Aorta (tissue), 5 donors: Measurements from ENCODE around the gene PTPRR. TPM values are rescaled to one million over a fixed set of nuclear protein-coding genes. Genes with fewer than 3 reads are reported as not detected.
A peak's percentile ranks its signal among the peaks of the same experiment; 100 is the strongest.

Experiments used
- ATAC-seq: fragments of 200-7000 bp; cut with Tn5 transposase; one replicate; pipeline ENCODE4 v1.9.1; 2022; ENCODE audit warnings: moderate library complexity; ENCODE audit not compliant: low FRiP score
- DNase-seq, 2 donors: peaks; one replicate each; pipeline ENCODE4 v3.0.0-alpha.2; 2020
- H3K27ac ChIP-seq, 2 donors: one replicate each; pipeline ENCODE4 v1.5.1; 2013; ENCODE audit warnings: low read length in 2 of 2, mild to moderate bottlenecking in 2 of 2, moderate library complexity in 2 of 2, control low read depth in 1 of 2, inconsistent platforms in 1 of 2, low read depth in 1 of 2
- H3K27me3 ChIP-seq, 2 donors: one replicate each; pipeline ENCODE4 v1.6.1; 2013; ENCODE audit warnings: control low read depth in 1 of 2, low read length in 1 of 2, mild to moderate bottlenecking in 1 of 2, moderate library complexity in 1 of 2; ENCODE audit not compliant: insufficient read depth in 2 of 2, control insufficient read depth in 1 of 2
- H3K36me3 ChIP-seq, 2 donors: one replicate each; pipeline ENCODE4 v1.6.1; 2013; ENCODE audit warnings: control low read depth in 1 of 2, low read length in 1 of 2, mild to moderate bottlenecking in 1 of 2; ENCODE audit not compliant: insufficient read depth in 2 of 2, control insufficient read depth in 1 of 2
- H3K4me1 ChIP-seq, 2 donors: one replicate each; pipeline ENCODE4 v1.6.1; 2013; ENCODE audit warnings: low read length in 2 of 2, control low read depth in 1 of 2, mild to moderate bottlenecking in 1 of 2, moderate library complexity in 1 of 2; ENCODE audit not compliant: insufficient read depth in 2 of 2, control insufficient read depth in 1 of 2
- H3K4me3 ChIP-seq, 2 donors: one replicate each; pipeline ENCODE4 v1.5.1; 2013; ENCODE audit warnings: low read length in 2 of 2, control low read depth in 1 of 2, mild to moderate bottlenecking in 1 of 2
- H3K9me3 ChIP-seq: one replicate; pipeline ENCODE4 v1.6.1; 2013; ENCODE audit warnings: mild to moderate bottlenecking, low read length; ENCODE audit not compliant: control insufficient read depth
- WGBS, 2 donors: extraction: QIAGEN DNeasy Blood & Tissue Kit; methylation state at CpG; one replicate each; pipeline ENCODE4 v1.1.7; 2013; 5-methylcytosine and 5-hydroxymethylcytosine counted together
- intact Hi-C, 2 donors: fragments of 100-400 bp; cut with DNase I; formaldehyde crosslinking; loops; one replicate each; pipeline versions ENCODE4 v1.14.2 to v1.15.0; 2022
- polyA plus RNA-seq, 2 donors: library from polyadenylated mRNA; stranded (reverse); fragments of 200-250 nt; gene quantifications; one replicate each; pipeline ENCODE4 v1.2.3, GENCODE V29; 2013
- total RNA-seq, 2 donors: library from RNA; stranded (reverse); fragmentation: NEBNext Ultra II Directional; extraction: Animal tissue kit (Norgen Biotek cat#: 25700); gene quantifications; one replicate each; pipeline ENCODE4 v1.2.1, GENCODE V29; 2021
- donor health status: healthy with polysubstance abuse.
- donor health status: Bipolar disorder and iron deficiency.
- donor health status: DM: no; HTN: no; CAD: no.
- donor health status: DM: no; HTN: no; CAD: no.
- donor health status: DM: yes; HTN: yes; CAD: no.

PTPRR gene
- total and polyA plus RNA-seq, 4 donors = 0.23 to 1.8 (median 0.47) TPM

GRCh38 chr12:70762000-70762399, 158.5 kb downstream of the PTPRR start:
- DNase-seq (no peak), ATAC-seq (no peak)
- Histone ChIP-seq H3K4me1 (no peaks in the 10 kb centered on the region), H3K9me3 (no peaks in the 10 kb centered on the region), H3K4me3 (no peak overlapping the region), H3K36me3 (no peaks in the 10 kb centered on the region), H3K27ac (no peak overlapping the region), H3K27me3 (no peaks in the 10 kb centered on the region)
- 66 to 77% methylated on average over 2 of the region's 2 CpGs for WGBS, 2 donors
- intact Hi-C loops = no loop called here

- Histone ChIP-seq H3K27ac (no peak overlapping the region), H3K4me1 (no peaks in the 10 kb centered on the region), H3K36me3 (no peaks in the 10 kb centered on the region), H3K9me3 (no peaks in the 10 kb centered on the region), H3K4me3 (no peak overlapping the region), H3K27me3 (no peaks in the 10 kb centered on the region)
- 92 to 95% methylated on average over 12 of the region's 12 CpGs for WGBS, 2 donors
- ATAC-seq = no peak
- no peak for DNase-seq
- intact Hi-C loops = no loop called here
Measured at GRCh38 chr12:70759161-70759918, 161.2 kb downstream of the PTPRR start.

GRCh38 chr12:70758494-70758845, 162.1 kb downstream of the PTPRR start:
- DNase-seq = no peak
- H3K27me3 ChIP-seq = no peaks in the 10 kb centered on the region
- ATAC-seq = no peak
- H3K4me3 ChIP-seq = no peak overlapping the region
- no peaks in the 10 kb centered on the region for H3K9me3 ChIP-seq
- no peak overlapping the region for H3K27ac ChIP-seq
- no peaks in the 10 kb centered on the region for H3K36me3 ChIP-seq
- WGBS, 2 donors = 81 to 85% methylated on average over 5 of the region's 5 CpGs
- no peaks in the 10 kb centered on the region for H3K4me1 ChIP-seq
- intact Hi-C loops = no loop called here

- Histone ChIP-seq H3K9me3 (no peaks in the 10 kb centered on the region), H3K36me3 (no peaks in the 10 kb centered on the region), H3K27me3 (no peaks in the 10 kb centered on the region), H3K4me1 (no peaks in the 10 kb centered on the region), H3K27ac (no peak overlapping the region), H3K4me3 (no peak overlapping the region)
- no peak for ATAC-seq
- no peak for DNase-seq
- WGBS, 2 donors = 83 to 88% methylated on average over 1 of the region's 1 CpG
- intact Hi-C loops = no loop called here
Measured at GRCh38 chr12:70757830-70758493, 162.6 kb downstream of the PTPRR start.

- DNase-seq = no peak
Measured at GRCh38 chr12:70756791-70757190, 163.7 kb downstream of the PTPRR start.

GRCh38 chr12:70756118-70756517, 164.4 kb downstream of the PTPRR start:
- ATAC-seq (no peak), DNase-seq (no peak)
- WGBS, 2 donors = 8 to 10% methylated on average over 2 of the region's 2 CpGs
- Histone ChIP-seq H3K4me3 (no peak overlapping the region), H3K27me3 (no peaks in the 10 kb centered on the region), H3K4me1 (no peaks in the 10 kb centered on the region), H3K36me3 (no peaks in the 10 kb centered on the region), H3K27ac (no peak overlapping the region), H3K9me3 (no peaks in the 10 kb centered on the region)
- intact Hi-C loops = no loop called here

More at GRCh38 chr12:70756791-70757190, 163.7 kb downstream of the PTPRR start:
- Histone ChIP-seq H3K4me1 (no peaks in the 10 kb centered on the region), H3K9me3 (no peaks in the 10 kb centered on the region), H3K27ac (no peak overlapping the region), H3K4me3 (no peak overlapping the region), H3K27me3 (no peaks in the 10 kb centered on the region), H3K36me3 (no peaks in the 10 kb centered on the region)
- intact Hi-C loops = no loop called here
- 77 to 83% methylated on average over 2 of the region's 2 CpGs for WGBS, 2 donors
- no peak for ATAC-seq

- Histone ChIP-seq H3K4me1 (no peaks in the 10 kb centered on the region), H3K27me3 (no peaks in the 10 kb centered on the region), H3K4me3 (peak overlapping the region; percentile 63 to 75), H3K36me3 (no peaks in the 10 kb centered on the region), H3K9me3 (no peaks in the 10 kb centered on the region), H3K27ac (no peak overlapping the region)
- 26% methylated on average over 6 of the region's 6 CpGs for WGBS, 2 donors
- intact Hi-C loops = no loop called here
- ATAC-seq (no peak), DNase-seq (no peak)
Measured at GRCh38 chr12:70754330-70754741, 166.2 kb downstream of the PTPRR start.

- intact Hi-C loops = no loop called here
Measured at GRCh38 chr12:70752327-70752726, 168.2 kb downstream of the PTPRR start.

GRCh38 chr12:70749931-70750330, 170.6 kb downstream of the PTPRR start:
- intact Hi-C loops = no loop called here
- no peak for ATAC-seq
- WGBS, 2 donors = 96 to 98% methylated on average over 2 of the region's 2 CpGs

More at GRCh38 chr12:70752327-70752726, 168.2 kb downstream of the PTPRR start:
- ATAC-seq (no peak), DNase-seq (no peak)
- H3K4me1 ChIP-seq = no peaks in the 10 kb centered on the region
- no peaks in the 10 kb centered on the region for H3K27me3 ChIP-seq
- no peaks in the 10 kb centered on the region for H3K9me3 ChIP-seq
- H3K4me3 ChIP-seq = no peak overlapping the region
- no peak overlapping the region for H3K27ac ChIP-seq
- 92 to 94% methylated on average over 3 of the region's 3 CpGs for WGBS, 2 donors
- no peaks in the 10 kb centered on the region for H3K36me3 ChIP-seq

More at GRCh38 chr12:70749931-70750330, 170.6 kb downstream of the PTPRR start:
- no peaks in the 10 kb centered on the region for H3K9me3 ChIP-seq
- no peak overlapping the region for H3K27ac ChIP-seq
- no peak overlapping the region for H3K4me3 ChIP-seq
- H3K4me1 ChIP-seq = no peaks in the 10 kb centered on the region
- H3K36me3 ChIP-seq = no peaks in the 10 kb centered on the region
- no peaks in the 10 kb centered on the region for H3K27me3 ChIP-seq
- DNase-seq = no peak
